Lung (tissue), 12 donors: ENCODE data around the gene TMEM165. TPM values are rescaled to one million over a fixed set of nuclear protein-coding genes. Genes with fewer than 3 reads are reported as not detected.
A peak's percentile ranks its signal among the peaks of the same experiment; 100 is the strongest.

Experiments
- ATAC-seq: fragments of 200-7000 bp; cut with Tn5 transposase; one replicate; pipeline ENCODE4 v1.9.1; 2020; ENCODE audit warnings: moderate number of reproducible peaks; ENCODE audit not compliant: insufficient read depth, low FRiP score
- DNase-seq, 3 donors: peaks; one replicate each; pipeline ENCODE4 v3.0.0-alpha.2; 2013 to 2017
- H3K27ac ChIP-seq, 2 donors: one replicate each; pipeline ENCODE4 v1.5.1; 2013; ENCODE audit warnings: mild to moderate bottlenecking in 2 of 2, moderate library complexity in 2 of 2, control low read depth in 1 of 2, inconsistent platforms in 1 of 2, low read depth in 1 of 2, low read length in 1 of 2
- H3K27me3 ChIP-seq, 3 donors: one replicate each; pipeline ENCODE4 v1.5.1; 2013; ENCODE audit warnings: low read length in 2 of 3; ENCODE audit not compliant: control insufficient read depth in 3 of 3, insufficient read depth in 3 of 3
- H3K36me3 ChIP-seq, 4 donors: one replicate each; pipeline ENCODE4 v1.5.1; 2013; ENCODE audit warnings: low read length in 4 of 4, mild to moderate bottlenecking in 1 of 4, moderate library complexity in 1 of 4; ENCODE audit not compliant: control insufficient read depth in 4 of 4, insufficient read depth in 4 of 4
- H3K4me1 ChIP-seq, 5 donors: one replicate each; pipeline ENCODE4 v1.5.1; 2013; ENCODE audit warnings: low read length in 5 of 5, mild to moderate bottlenecking in 2 of 5, moderate library complexity in 1 of 5; ENCODE audit not compliant: control insufficient read depth in 5 of 5, insufficient read depth in 5 of 5
- H3K4me3 ChIP-seq: one replicate; pipeline ENCODE4 v1.5.1; 2013; ENCODE audit warnings: mild to moderate bottlenecking, control low read depth, moderate library complexity
- H3K9ac ChIP-seq, 2 donors: one replicate each; pipeline ENCODE4 v1.5.1; 2013; ENCODE audit warnings: low read length in 2 of 2, control low read depth in 1 of 2; ENCODE audit not compliant: insufficient read depth in 1 of 2
- H3K9me3 ChIP-seq, 4 donors: one replicate each; pipeline ENCODE4 v1.5.1; 2013; ENCODE audit warnings: low read length in 3 of 4, mild to moderate bottlenecking in 1 of 4, moderate library complexity in 1 of 4; ENCODE audit not compliant: control insufficient read depth in 4 of 4, insufficient read depth in 3 of 4
- CTCF ChIP-seq: IDR thresholded peaks from 2 replicates; pipeline ENCODE4 v1.5.1; 2012; ENCODE audit warnings: mild to moderate bottlenecking; ENCODE audit errors: control extremely low read depth, extremely low read depth
- WGBS, 2 donors: extraction: QIAGEN DNeasy Blood & Tissue Kit; methylation state at CpG; one replicate each; pipeline ENCODE4 v1.1.7; 2013; 5-methylcytosine and 5-hydroxymethylcytosine counted together
- polyA plus RNA-seq, 2 donors: library from polyadenylated mRNA; stranded (reverse); fragments of 200-250 nt; gene quantifications; one replicate each; pipeline ENCODE4 v1.2.1, GENCODE V29; 2013
- total RNA-seq, 2 donors: library from RNA; depleted of rRNA in 1 of 2; stranded (reverse); fragments of >200 nt in 1 of 2; gene quantifications; one replicate each; pipeline ENCODE4 v1.2.1, GENCODE V29; 2014 to 2021
- donor health status: control.
- donor health status: control.
- donor health status: Bipolar disorder and iron deficiency.
- donor health status: healthy.
- donor health status: DM: yes; HTN: yes; CAD: no.

The TMEM165 gene
- total and polyA plus RNA-seq, 4 donors, result 152 to 184 (median 178) TPM

- Histone ChIP-seq H3K9me3 (no peaks in the 10 kb centered on the region), H3K4me3 (no peak overlapping the region), H3K9ac (no peak overlapping the region), H3K27ac (peak overlapping the region in 1 of 2 donors; percentile 26), H3K36me3 (peaks cover 0 to 5% (median 4%) of the 10 kb centered on the region in 4 donors), H3K4me1 (peaks cover 0 to 11% (median 0%) of the 10 kb centered on the region in 5 donors), H3K27me3 (no peaks in the 10 kb centered on the region)
- ATAC-seq, result peak; percentile 21
- no peak for TF ChIP-seq CTCF
- WGBS, 2 donors, result 89 to 92% methylated on average over 7 of the region's 7 CpGs
- no peak for DNase-seq
These were observed 30.4 kb upstream of the TMEM165 start for GRCh38 chr4:55365345-55365728.

GRCh38 chr4:55366621-55367020, 29.1 kb upstream of the TMEM165 start:
- Histone ChIP-seq H3K9me3 (no peaks in the 10 kb centered on the region), H3K4me3 (no peak overlapping the region), H3K9ac (no peak overlapping the region), H3K27ac (no peak overlapping the region), H3K36me3 (peaks cover 0 to 5% (median 4%) of the 10 kb centered on the region in 4 donors), H3K27me3 (no peaks in the 10 kb centered on the region), H3K4me1 (peaks cover 0 to 11% (median 0%) of the 10 kb centered on the region in 5 donors)
- WGBS, 2 donors, result 78 to 88% methylated on average over 7 of the region's 7 CpGs
- no peak for DNase-seq
- no peak for TF ChIP-seq CTCF
- ATAC-seq, result no peak

GRCh38 chr4:55367084-55367722, 28.6 kb upstream of the TMEM165 start:
- WGBS, 2 donors, result 79 to 82% methylated on average over 6 of the region's 6 CpGs
- Histone ChIP-seq H3K27me3 (no peaks in the 10 kb centered on the region), H3K9me3 (no peaks in the 10 kb centered on the region), H3K4me3 (no peak overlapping the region), H3K27ac (no peak overlapping the region), H3K9ac (no peak overlapping the region), H3K4me1 (peaks cover 0 to 11% (median 0%) of the 10 kb centered on the region in 5 donors), H3K36me3 (peaks cover 0 to 5% (median 4%) of the 10 kb centered on the region in 4 donors)
- no peak for TF ChIP-seq CTCF
- no peak for DNase-seq
- no peak for ATAC-seq

- no peak for ATAC-seq
- no peak for TF ChIP-seq CTCF
- Histone ChIP-seq H3K4me3 (no peak overlapping the region), H3K27me3 (no peaks in the 10 kb centered on the region), H3K9ac (no peak overlapping the region), H3K36me3 (peaks cover 0 to 5% (median 3%) of the 10 kb centered on the region in 4 donors), H3K9me3 (no peaks in the 10 kb centered on the region), H3K4me1 (no peaks in the 10 kb centered on the region), H3K27ac (no peak overlapping the region)
- no peak for DNase-seq
- WGBS, 2 donors, result 95 to 98% methylated on average over 2 of the region's 2 CpGs
These were observed 25.8 kb upstream of the TMEM165 start for GRCh38 chr4:55369968-55370367.
